Endothelial cell of umbilical vein (primary cell): ENCODE results near the gene ZNF213.

Experiments
- EZH2 ChIP-seq: IDR thresholded peaks from 2 replicates; pipeline ENCODE4 v1.6.1; 2012; ENCODE audit warnings: borderline replicate concordance, low read depth, mild to moderate bottlenecking, moderate library complexity, low read length, inconsistent platforms; ENCODE audit not compliant: severe bottlenecking
- FOS ChIP-seq: IDR thresholded peaks from 2 replicates; pipeline ENCODE4 v1.6.1; 2011; ENCODE audit warnings: mild to moderate bottlenecking, low read length, moderate library complexity, borderline replicate concordance; ENCODE audit not compliant: insufficient read depth
- GATA2 ChIP-seq: IDR thresholded peaks from 2 replicates; pipeline ENCODE4 v1.7.0; 2011; ENCODE audit warnings: low read depth, mild to moderate bottlenecking, moderate library complexity, mixed read lengths, low read length; ENCODE audit not compliant: insufficient read length, insufficient read depth
- JUN ChIP-seq: IDR thresholded peaks from 2 replicates; pipeline ENCODE4 v1.6.1; 2011; ENCODE audit warnings: borderline replicate concordance, low read depth; ENCODE audit not compliant: insufficient read length, insufficient read depth
- MAX ChIP-seq: IDR thresholded peaks from 2 replicates; pipeline ENCODE4 v1.6.1; 2011; ENCODE audit not compliant: insufficient read depth, insufficient read length
- MYC ChIP-seq: IDR thresholded peaks from one replicate; pipeline ENCODE4 v1.6.1; 2011; ENCODE audit warnings: mild to moderate bottlenecking, low read depth, low read length
- POLR2A ChIP-seq: IDR thresholded peaks from 2 replicates; pipeline ENCODE4 v1.6.1; 2012; ENCODE audit warnings: low read depth, mild to moderate bottlenecking, control low read depth, low read length
- POLR2AphosphoS5 ChIP-seq: IDR thresholded peaks from 2 replicates; pipeline ENCODE4 v1.6.1; 2012; ENCODE audit warnings: low read depth, mild to moderate bottlenecking, control low read depth, low read length, moderate library complexity; ENCODE audit not compliant: insufficient read depth
- TF ChIP-seq, protein P1 (sequence below), 2 donors: IDR thresholded peaks; 1 replicate in 1 of 2; 2 replicates in 1 of 2; pipeline ENCODE4 v1.5.1; 2011; ENCODE audit warnings: low read length in 2 of 2, mild to moderate bottlenecking in 2 of 2, moderate library complexity in 2 of 2, control low read depth in 1 of 2, inconsistent platforms in 1 of 2, low read depth in 1 of 2; ENCODE audit not compliant: insufficient read depth in 1 of 2; ENCODE audit errors: extremely low read depth in 1 of 2

- TF ChIP-seq, protein P1, sequence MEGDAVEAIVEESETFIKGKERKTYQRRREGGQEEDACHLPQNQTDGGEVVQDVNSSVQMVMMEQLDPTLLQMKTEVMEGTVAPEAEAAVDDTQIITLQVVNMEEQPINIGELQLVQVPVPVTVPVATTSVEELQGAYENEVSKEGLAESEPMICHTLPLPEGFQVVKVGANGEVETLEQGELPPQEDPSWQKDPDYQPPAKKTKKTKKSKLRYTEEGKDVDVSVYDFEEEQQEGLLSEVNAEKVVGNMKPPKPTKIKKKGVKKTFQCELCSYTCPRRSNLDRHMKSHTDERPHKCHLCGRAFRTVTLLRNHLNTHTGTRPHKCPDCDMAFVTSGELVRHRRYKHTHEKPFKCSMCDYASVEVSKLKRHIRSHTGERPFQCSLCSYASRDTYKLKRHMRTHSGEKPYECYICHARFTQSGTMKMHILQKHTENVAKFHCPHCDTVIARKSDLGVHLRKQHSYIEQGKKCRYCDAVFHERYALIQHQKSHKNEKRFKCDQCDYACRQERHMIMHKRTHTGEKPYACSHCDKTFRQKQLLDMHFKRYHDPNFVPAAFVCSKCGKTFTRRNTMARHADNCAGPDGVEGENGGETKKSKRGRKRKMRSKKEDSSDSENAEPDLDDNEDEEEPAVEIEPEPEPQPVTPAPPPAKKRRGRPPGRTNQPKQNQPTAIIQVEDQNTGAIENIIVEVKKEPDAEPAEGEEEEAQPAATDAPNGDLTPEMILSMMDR (IDR thresholded peaks at IDR 0.05; ENCODE audit: extremely low read depth in 1 of 2, insufficient read depth in 1 of 2, low read depth in 1 of 2, low read length in 2 of 2) = no peak
- TF ChIP-seq POLR2A (no peak), EZH2 (no peak), MAX (no peak), FOS (no peak), POLR2AphosphoS5 (no peak), JUN (no peak), MYC (no peak), GATA2 (no peak)
These were observed 20.4 kb downstream of the ZNF213 start for GRCh38 chr16:3155181-3155580.
